Body of pancreas (tissue), 4 donors: ENCODE results near the gene RBM22.

ENCODE experiments used
- CTCF ChIP-seq, 7 experiments: fragments of 450-650 bp in 4 of 7; fragments of 200-600 bp in 3 of 7; sonication (generic) in 3 of 7; IDR thresholded peaks; one replicate each; pipeline ENCODE4 v1.5.1; 2016 to 2019; ENCODE audit warnings: antibody characterized with exemption in 7 of 7
- POLR2A ChIP-seq, 3 donors: fragments of 450-650 bp; IDR thresholded peaks; one replicate each; pipeline ENCODE4 v1.6.1; 2016; ENCODE audit warnings: antibody characterized with exemption in 3 of 3, mild to moderate bottlenecking in 2 of 3

- TF ChIP-seq CTCF (IDR thresholded peaks at IDR 0.05), result no peak
- no peak for TF ChIP-seq POLR2A (IDR thresholded peaks at IDR 0.05)
These were observed 642 bp downstream of the RBM22 start for GRCh38 chr5:150700246-150700593.
